ENCODE data around the gene ITGA8.

DNA sequence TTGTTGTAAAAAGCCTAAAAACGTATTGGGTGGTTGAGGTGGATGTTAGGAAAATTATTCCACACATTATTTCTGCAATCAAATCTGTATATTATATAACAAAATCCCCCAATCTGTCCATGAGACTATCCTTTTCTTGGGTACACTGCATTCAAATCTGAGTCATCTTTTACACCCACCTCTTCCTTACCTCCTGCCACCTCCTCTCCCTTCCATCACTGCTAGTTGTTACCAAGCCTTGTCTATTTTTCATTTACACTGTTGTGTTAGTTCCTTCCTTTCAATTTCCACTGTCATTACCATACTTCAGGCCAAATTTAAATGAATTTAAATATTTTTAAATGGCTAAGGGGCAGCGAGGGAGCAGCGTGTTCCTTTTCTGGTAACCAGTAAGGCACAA lies 83.3 kb downstream of the ITGA8 start:
- TF ChIP-seq DNMT1 (CRISPR knock-in tag; IDR thresholded peaks at IDR 0.05) = no peak
- no peak for TF ChIP-seq HOXA7 (CRISPR knock-in tag; IDR thresholded peaks at IDR 0.05)
- no peak for TF ChIP-seq ELF1 (CRISPR knock-in tag; IDR thresholded peaks at IDR 0.05)
- no peak for TF ChIP-seq CHD4 (IDR thresholded peaks at IDR 0.05; ENCODE audit: borderline replicate concordance, low read length)
- TF ChIP-seq, protein P1, sequence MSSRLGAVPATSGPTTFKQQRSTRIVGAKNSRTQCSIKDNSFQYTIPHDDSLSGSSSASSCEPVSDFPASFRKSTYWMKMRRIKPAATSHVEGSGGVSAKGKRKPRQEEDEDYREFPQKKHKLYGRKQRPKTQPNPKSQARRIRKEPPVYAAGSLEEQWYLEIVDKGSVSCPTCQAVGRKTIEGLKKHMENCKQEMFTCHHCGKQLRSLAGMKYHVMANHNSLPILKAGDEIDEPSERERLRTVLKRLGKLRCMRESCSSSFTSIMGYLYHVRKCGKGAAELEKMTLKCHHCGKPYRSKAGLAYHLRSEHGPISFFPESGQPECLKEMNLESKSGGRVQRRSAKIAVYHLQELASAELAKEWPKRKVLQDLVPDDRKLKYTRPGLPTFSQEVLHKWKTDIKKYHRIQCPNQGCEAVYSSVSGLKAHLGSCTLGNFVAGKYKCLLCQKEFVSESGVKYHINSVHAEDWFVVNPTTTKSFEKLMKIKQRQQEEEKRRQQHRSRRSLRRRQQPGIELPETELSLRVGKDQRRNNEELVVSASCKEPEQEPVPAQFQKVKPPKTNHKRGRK (CRISPR knock-in tag; IDR thresholded peaks at IDR 0.05) = no peak
- TF ChIP-seq, protein P2, sequence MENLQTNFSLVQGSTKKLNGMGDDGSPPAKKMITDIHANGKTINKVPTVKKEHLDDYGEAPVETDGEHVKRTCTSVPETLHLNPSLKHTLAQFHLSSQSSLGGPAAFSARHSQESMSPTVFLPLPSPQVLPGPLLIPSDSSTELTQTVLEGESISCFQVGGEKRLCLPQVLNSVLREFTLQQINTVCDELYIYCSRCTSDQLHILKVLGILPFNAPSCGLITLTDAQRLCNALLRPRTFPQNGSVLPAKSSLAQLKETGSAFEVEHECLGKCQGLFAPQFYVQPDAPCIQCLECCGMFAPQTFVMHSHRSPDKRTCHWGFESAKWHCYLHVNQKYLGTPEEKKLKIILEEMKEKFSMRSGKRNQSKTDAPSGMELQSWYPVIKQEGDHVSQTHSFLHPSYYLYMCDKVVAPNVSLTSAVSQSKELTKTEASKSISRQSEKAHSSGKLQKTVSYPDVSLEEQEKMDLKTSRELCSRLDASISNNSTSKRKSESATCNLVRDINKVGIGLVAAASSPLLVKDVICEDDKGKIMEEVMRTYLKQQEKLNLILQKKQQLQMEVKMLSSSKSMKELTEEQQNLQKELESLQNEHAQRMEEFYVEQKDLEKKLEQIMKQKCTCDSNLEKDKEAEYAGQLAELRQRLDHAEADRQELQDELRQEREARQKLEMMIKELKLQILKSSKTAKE (CRISPR knock-in tag; IDR thresholded peaks at IDR 0.05; ENCODE audit: borderline replicate concordance) = no peak
- no peak for TF ChIP-seq REPIN1 (CRISPR knock-in tag; IDR thresholded peaks at IDR 0.05; ENCODE audit: borderline replicate concordance, low read depth)
- no peak for TF ChIP-seq RAD51 (IDR thresholded peaks at IDR 0.05; ENCODE audit: borderline replicate concordance)
- no peak for TF ChIP-seq ZBTB1 (CRISPR knock-in tag; IDR thresholded peaks at IDR 0.05; ENCODE audit: borderline replicate concordance)
- no peak for TF ChIP-seq MTF1 (CRISPR knock-in tag; IDR thresholded peaks at IDR 0.05)

Measured in HepG2 (cell line).